PC-9 (cell line): ENCODE results near the gene NFKBIE. TPM values are rescaled to one million over a fixed set of nuclear protein-coding genes. Genes with fewer than 3 reads are reported as not detected.

Source experiments
- BruUV-seq: library from RNA; stranded (reverse); fragments of 400-500 nt; replicated peaks from 2 replicates; lab custom pipeline; 2021; lab: Mats Ljungman, UMichigan
- CTCF ChIA-PET: fragments of 300-600 bp; sonication (Branson Sonifier 250); formaldehyde crosslinking; loops from one replicate; lab custom pipeline; 2022; ENCODE audit warnings: antibody characterized with exemption; lab: Charles Lee
- POLR2A ChIA-PET: fragments of 300-600 bp; sonication (Branson Sonifier 250); formaldehyde crosslinking; loops from one replicate; lab custom pipeline; 2022; ENCODE audit warnings: antibody characterized with exemption; ENCODE audit not compliant: unreplicated experiment; lab: Charles Lee
- DNase-seq, 2 experiments: peaks; one replicate each; pipeline versions ENCODE4 v3.0.0 to v3.0.0-alpha.2; 2015 to 2022; ENCODE audit warnings: mixed read lengths in 1 of 2
- H2AFZ ChIP-seq: fragments of 200-600 bp; sonication (generic); 2 replicates; pipeline ENCODE4 v1.8.1; 2017; ENCODE audit warnings: antibody characterized with exemption
- H3F3A ChIP-seq: fragments of 200-600 bp; sonication (generic); 2 replicates; pipeline ENCODE4 v1.8.1; 2017; ENCODE audit warnings: antibody characterized with exemption, mild to moderate bottlenecking, low read depth; ENCODE audit not compliant: insufficient read depth
- H3K27ac ChIP-seq: fragments of 200-600 bp; sonication (generic); 2 replicates; pipeline ENCODE4 v1.6.1; 2016; ENCODE audit warnings: mixed run types
- H3K27me3 ChIP-seq: fragments of 200-600 bp; sonication (generic); 2 replicates; pipeline ENCODE4 v1.6.1; 2016; ENCODE audit warnings: low read depth, mixed run types; ENCODE audit not compliant: insufficient read depth
- H3K36me3 ChIP-seq: fragments of 200-600 bp; sonication (generic); 2 replicates; pipeline ENCODE4 v1.6.1; 2016; ENCODE audit warnings: low read depth, mixed run types
- H3K4me1 ChIP-seq: fragments of 200-600 bp; sonication (generic); replicated peaks from 2 replicates; pipeline ENCODE4 v1.6.1; 2016; ENCODE audit warnings: mixed run types; ENCODE audit not compliant: insufficient read depth
- H3K4me2 ChIP-seq: fragments of 200-600 bp; sonication (generic); 2 replicates; pipeline ENCODE4 v1.6.1; 2017; ENCODE audit warnings: mixed run types
- H3K4me3 ChIP-seq: fragments of 200-600 bp; sonication (generic); 2 replicates; pipeline ENCODE4 v1.6.1; 2016; ENCODE audit warnings: mixed run types
- H3K79me2 ChIP-seq: fragments of 200-600 bp; sonication (generic); 2 replicates; pipeline ENCODE4 v1.6.1; 2017; ENCODE audit warnings: low read depth, mixed run types
- H3K9me2 ChIP-seq: fragments of 200-600 bp; sonication (generic); 2 replicates; pipeline ENCODE4 v1.8.1; 2017; ENCODE audit warnings: mild to moderate bottlenecking; ENCODE audit not compliant: insufficient read depth
- H3K9me3 ChIP-seq: fragments of 200-600 bp; sonication (generic); 2 replicates; pipeline ENCODE4 v1.8.1; 2016; ENCODE audit warnings: low read depth; ENCODE audit not compliant: insufficient read depth
- H4K20me1 ChIP-seq: fragments of 200-600 bp; sonication (generic); 2 replicates; pipeline ENCODE4 v1.8.1; 2017; ENCODE audit not compliant: insufficient read depth
- CTCF ChIP-seq: fragments of 200-600 bp; sonication (generic); conservative IDR thresholded peaks from 2 replicates; pipeline ENCODE4 v1.6.1; 2017; ENCODE audit warnings: mixed run types, antibody characterized with exemption, mild to moderate bottlenecking, moderate library complexity
- EZH2 ChIP-seq: fragments of 200-600 bp; sonication (generic); IDR thresholded peaks from 2 replicates; pipeline ENCODE4 v1.8.0; 2017; ENCODE audit warnings: antibody characterized with exemption, low read depth
- intact Hi-C: fragments of 100-400 bp; cut with micrococcal nuclease; formaldehyde crosslinking; loops from one replicate; pipeline ENCODE4 v1.10.0; 2022; ENCODE audit not compliant: unreplicated experiment
- total RNA-seq: library from RNA; stranded (reverse); gene quantifications from 2 replicates; pipeline ENCODE4 v1.2.3, GENCODE V29; 2021

NFKBIE gene
- total RNA-seq, 1 experiment from 2014 or later = 7.6 TPM

DNA sequence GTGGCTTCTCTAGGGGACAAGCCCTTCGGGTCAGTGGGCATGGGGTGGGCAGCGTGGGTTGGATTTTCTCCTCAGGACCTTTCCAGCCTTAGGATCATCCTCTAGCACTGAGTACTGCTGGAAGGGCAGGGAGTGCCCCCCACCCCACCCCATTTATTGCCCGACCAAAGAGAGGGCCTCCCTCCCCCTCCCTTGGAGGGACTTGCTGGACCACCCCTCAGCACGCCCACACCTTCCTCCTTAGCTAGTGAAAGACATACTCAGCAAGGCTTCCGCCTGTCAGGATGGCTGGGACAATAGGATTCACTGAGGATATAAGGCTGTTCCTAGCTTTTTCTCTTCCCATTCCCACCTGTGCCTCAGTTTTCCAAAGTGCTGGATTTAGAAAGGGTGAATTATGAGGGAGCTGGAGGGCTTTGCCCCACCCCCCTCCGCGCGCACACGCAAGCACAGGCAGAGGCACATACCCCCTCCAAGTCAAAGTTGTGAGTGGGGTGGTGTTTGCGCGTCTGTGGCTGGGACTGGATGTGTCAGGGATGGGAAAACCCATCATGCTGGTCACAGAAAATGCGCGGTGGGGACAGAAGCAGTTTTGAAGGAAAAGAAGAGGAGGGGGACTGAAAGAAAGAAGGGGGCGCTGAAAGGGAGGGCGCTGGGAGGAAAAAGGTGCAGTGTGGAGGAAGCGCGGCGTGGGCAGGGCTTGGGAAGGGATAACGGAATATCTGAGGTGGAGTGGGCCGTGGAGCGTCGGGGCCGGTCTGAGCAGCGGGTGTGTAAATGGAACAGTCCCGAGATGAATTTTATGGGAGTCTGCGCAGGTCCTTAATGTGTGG is 42.6 kb downstream of the NFKBIE start:
- intact Hi-C loops = no loop called here
- no peak overlapping the region for H2AFZ ChIP-seq
- no peak for TF ChIP-seq EZH2
- no peak for TF ChIP-seq CTCF
- no peaks in the 10 kb centered on the region for H3K36me3 ChIP-seq
- H3K4me1 ChIP-seq = peaks cover 35% of the 10 kb centered on the region
- ChIA-PET POLR2A (interaction anchor here (0.6 kb wide), 1 partner anchor 62 kb away, joined by 3 read pairs; no protein-coding TSS in a partner anchor), CTCF (interaction anchor here (2.1 kb wide), 1 partner anchor 12 kb away, joined by 6 read pairs; no protein-coding TSS in a partner anchor)
- peaks cover 24% of the 10 kb centered on the region; the same call in 1 of the 2 replicates for H3F3A ChIP-seq
- H3K4me2 ChIP-seq = peak overlapping the region; percentile 87
- peaks cover 3% of the 10 kb centered on the region; the same call in 1 of the 2 replicates for H4K20me1 ChIP-seq
- H3K4me3 ChIP-seq = peak overlapping the region; percentile 57; the same call in 1 of the 2 replicates
- no peak overlapping the region for H3K27ac ChIP-seq
- no TSS peak for BruUV-seq
- no peaks in the 10 kb centered on the region for H3K9me2 ChIP-seq
- DNase-seq = no peak
- no peaks in the 10 kb centered on the region for H3K27me3 ChIP-seq
- peaks cover 17% of the 10 kb centered on the region for H3K79me2 ChIP-seq
- H3K9me3 ChIP-seq = no peaks in the 10 kb centered on the region

DNA sequence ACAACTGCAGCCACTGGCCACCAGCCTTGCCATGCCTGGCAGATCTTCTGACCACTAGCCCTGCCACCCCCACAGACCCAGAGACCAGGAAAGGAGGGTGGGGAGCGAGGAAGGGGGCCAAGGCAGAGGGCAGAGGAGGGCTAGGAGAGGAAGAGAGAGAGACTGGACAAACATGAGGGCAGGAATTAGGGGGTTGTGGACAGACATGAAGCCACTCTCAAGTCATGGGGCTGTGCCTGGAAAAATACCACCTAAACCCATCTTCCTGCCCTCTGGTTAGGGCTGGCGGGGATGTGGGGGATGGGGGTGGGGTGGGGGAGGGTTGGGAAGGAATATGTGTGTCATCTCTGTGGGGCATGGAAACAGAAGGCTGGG is 43.4 kb downstream of the NFKBIE start:
- Histone ChIP-seq H3F3A (peaks cover 24% of the 10 kb centered on the region; the same call in 1 of the 2 replicates), H3K27me3 (no peaks in the 10 kb centered on the region), H3K4me1 (peaks cover 35% of the 10 kb centered on the region), H2AFZ (no peak overlapping the region), H4K20me1 (peaks cover 3% of the 10 kb centered on the region; the same call in 1 of the 2 replicates), H3K9me3 (no peaks in the 10 kb centered on the region), H3K27ac (no peak overlapping the region), H3K36me3 (no peaks in the 10 kb centered on the region), H3K79me2 (peaks cover 17% of the 10 kb centered on the region), H3K9me2 (no peaks in the 10 kb centered on the region), H3K4me3 (no peak overlapping the region), H3K4me2 (peak overlapping the region; percentile 53)
- intact Hi-C loops = loop anchor here (1.0 kb wide), 1 partner anchor 50 kb away; no protein-coding TSS in a partner anchor
- no peak for TF ChIP-seq CTCF
- no peak for TF ChIP-seq EZH2
- POLR2A ChIA-PET = interaction anchor here (0.7 to 0.8 kb wide), 2 partner anchors 21 to 122 kb away, joined by 4 to 5 read pairs; no protein-coding TSS in a partner anchor
- CTCF ChIA-PET = interaction anchor here (0.6 to 0.7 kb wide), 5 partner anchors 25 to 228 kb away, joined by 3 to 23 read pairs (median 9); partner anchors contain the start of gene HSP90AB1
- no TSS peak for BruUV-seq
- DNase-seq = no peak

DNA sequence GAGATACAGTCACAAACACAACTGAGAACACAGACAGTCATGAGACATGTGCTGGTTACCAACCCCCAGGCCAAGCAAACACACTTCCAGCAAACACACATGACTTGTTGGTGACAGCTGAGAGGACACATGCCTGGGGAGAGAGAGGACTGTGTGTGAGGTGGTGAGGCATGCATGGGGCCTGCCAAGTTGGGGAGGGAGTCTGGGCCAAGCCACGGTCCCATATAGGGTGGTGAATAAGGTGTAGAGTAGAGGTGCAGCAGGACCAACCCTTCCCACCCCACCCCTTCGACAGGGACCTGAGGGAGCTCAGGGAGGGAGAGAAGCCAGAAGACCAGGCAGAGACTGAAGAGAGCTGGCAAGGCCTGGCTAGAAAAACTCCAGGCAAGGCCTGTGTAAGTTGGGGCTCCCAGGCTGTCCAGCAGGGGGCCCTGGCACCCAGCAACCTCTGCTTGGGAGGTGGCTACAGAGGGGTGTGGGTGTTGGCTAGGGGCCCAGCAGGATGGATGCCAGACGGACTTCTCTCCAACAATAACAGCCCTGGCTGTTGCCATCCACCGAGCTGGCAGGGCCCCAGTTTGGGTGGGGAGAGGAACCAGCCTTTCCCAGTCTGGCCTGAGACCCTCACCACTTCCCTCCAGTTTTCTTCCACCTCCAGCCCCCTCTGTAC is 43.9 kb downstream of the NFKBIE start:
- H3K4me1 ChIP-seq = peaks cover 35% of the 10 kb centered on the region
- H3K9me3 ChIP-seq = no peaks in the 10 kb centered on the region
- no peak overlapping the region for H3K27ac ChIP-seq
- POLR2A ChIA-PET = interaction anchor here (0.6 to 0.8 kb wide), 3 partner anchors 21 to 122 kb away, joined by 4 to 6 read pairs (median 5); no protein-coding TSS in a partner anchor
- H3K9me2 ChIP-seq = no peaks in the 10 kb centered on the region
- peak; percentile 77 to 91 for DNase-seq
- H3K79me2 ChIP-seq = peaks cover 17% of the 10 kb centered on the region
- H4K20me1 ChIP-seq = peaks cover 3% of the 10 kb centered on the region; the same call in 1 of the 2 replicates
- intact Hi-C loops = loop anchor here (1.0 kb wide), 1 partner anchor 49 kb away; no protein-coding TSS in a partner anchor
- BruUV-seq = no TSS peak
- TF ChIP-seq EZH2 (no peak), CTCF (peak; percentile 86)
- no peak overlapping the region for H2AFZ ChIP-seq
- H3K36me3 ChIP-seq = no peaks in the 10 kb centered on the region
- no peaks in the 10 kb centered on the region for H3K27me3 ChIP-seq
- H3F3A ChIP-seq = peaks cover 24% of the 10 kb centered on the region; the same call in 1 of the 2 replicates
- CTCF ChIA-PET = interaction anchor here (0.6 to 0.7 kb wide), 5 partner anchors 25 to 228 kb away, joined by 3 to 23 read pairs (median 9); partner anchors contain the start of gene HSP90AB1
- H3K4me3 ChIP-seq = no peak overlapping the region
- peak overlapping the region; percentile 53 for H3K4me2 ChIP-seq
